ENCODE data around the gene EHBP1. TPM values are rescaled to one million over a fixed set of nuclear protein-coding genes. Genes with fewer than 3 reads are reported as not detected.

The EHBP1 gene
- total and polyA plus RNA-seq, 7 donors, result 3.9 to 20.2 (median 14.3) TPM

DNA sequence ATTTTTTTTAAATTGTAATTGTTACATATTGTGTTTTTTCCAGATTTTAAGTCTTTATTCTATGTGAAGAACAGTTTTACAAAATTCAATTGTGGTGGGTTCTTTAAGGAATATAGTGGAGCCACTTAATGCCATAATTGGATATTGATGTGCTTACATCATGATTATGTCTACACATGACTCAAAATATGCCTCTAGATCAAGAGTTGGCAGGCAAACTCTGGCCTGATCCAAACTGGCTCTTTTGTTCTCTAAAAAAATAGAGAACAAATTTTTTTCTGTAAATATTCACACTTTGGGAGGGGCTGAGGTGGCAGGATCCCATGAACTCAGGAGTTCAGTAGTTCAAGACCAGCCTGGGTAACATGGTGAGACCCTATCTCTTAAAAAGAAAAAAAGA lies 8.3 kb downstream of the EHBP1 start:
- no peaks in the 10 kb centered on the region for H3K9me3 ChIP-seq
- ATAC-seq (no peak), DNase-seq (no peak)
- H3K4me1 ChIP-seq, result peaks cover 14% of the 10 kb centered on the region
- H3K4me3 ChIP-seq, result no peak overlapping the region
- H3K27ac ChIP-seq, result no peak overlapping the region
- H3K27me3 ChIP-seq (ENCODE audit: insufficient read depth in 3 of 3, low read length in 2 of 3), result no peaks in the 10 kb centered on the region
- intact Hi-C loops (cut with DNase I), result no loop called here
- TF ChIP-seq, protein P1, sequence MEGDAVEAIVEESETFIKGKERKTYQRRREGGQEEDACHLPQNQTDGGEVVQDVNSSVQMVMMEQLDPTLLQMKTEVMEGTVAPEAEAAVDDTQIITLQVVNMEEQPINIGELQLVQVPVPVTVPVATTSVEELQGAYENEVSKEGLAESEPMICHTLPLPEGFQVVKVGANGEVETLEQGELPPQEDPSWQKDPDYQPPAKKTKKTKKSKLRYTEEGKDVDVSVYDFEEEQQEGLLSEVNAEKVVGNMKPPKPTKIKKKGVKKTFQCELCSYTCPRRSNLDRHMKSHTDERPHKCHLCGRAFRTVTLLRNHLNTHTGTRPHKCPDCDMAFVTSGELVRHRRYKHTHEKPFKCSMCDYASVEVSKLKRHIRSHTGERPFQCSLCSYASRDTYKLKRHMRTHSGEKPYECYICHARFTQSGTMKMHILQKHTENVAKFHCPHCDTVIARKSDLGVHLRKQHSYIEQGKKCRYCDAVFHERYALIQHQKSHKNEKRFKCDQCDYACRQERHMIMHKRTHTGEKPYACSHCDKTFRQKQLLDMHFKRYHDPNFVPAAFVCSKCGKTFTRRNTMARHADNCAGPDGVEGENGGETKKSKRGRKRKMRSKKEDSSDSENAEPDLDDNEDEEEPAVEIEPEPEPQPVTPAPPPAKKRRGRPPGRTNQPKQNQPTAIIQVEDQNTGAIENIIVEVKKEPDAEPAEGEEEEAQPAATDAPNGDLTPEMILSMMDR (IDR thresholded peaks at IDR 0.05), result no peak
- H3K36me3 ChIP-seq (ENCODE audit: insufficient read depth in 1 of 2, low read depth in 1 of 2), result no peaks in the 10 kb centered on the region

- Histone ChIP-seq H3K9me3 (no peaks in the 10 kb centered on the region), H3K4me1 (peaks cover 14% of the 10 kb centered on the region), H3K27ac (no peak overlapping the region), H3K27me3 (ENCODE audit: insufficient read depth in 3 of 3, low read length in 2 of 3) (no peaks in the 10 kb centered on the region), H3K36me3 (ENCODE audit: insufficient read depth in 1 of 2, low read depth in 1 of 2) (no peaks in the 10 kb centered on the region), H3K4me3 (no peak overlapping the region)
- DNase-seq (no peak), ATAC-seq (no peak)
- TF ChIP-seq, protein P1 (IDR thresholded peaks at IDR 0.05), result no peak
- 57 to 61% (median 60%) methylated on average over 4 of the region's 4 CpGs for WGBS, 3 donors
- intact Hi-C loops (cut with DNase I), result no loop called here
Measured at GRCh38 chr2:62716768-62717167, 11.3 kb downstream of the EHBP1 start.

DNA sequence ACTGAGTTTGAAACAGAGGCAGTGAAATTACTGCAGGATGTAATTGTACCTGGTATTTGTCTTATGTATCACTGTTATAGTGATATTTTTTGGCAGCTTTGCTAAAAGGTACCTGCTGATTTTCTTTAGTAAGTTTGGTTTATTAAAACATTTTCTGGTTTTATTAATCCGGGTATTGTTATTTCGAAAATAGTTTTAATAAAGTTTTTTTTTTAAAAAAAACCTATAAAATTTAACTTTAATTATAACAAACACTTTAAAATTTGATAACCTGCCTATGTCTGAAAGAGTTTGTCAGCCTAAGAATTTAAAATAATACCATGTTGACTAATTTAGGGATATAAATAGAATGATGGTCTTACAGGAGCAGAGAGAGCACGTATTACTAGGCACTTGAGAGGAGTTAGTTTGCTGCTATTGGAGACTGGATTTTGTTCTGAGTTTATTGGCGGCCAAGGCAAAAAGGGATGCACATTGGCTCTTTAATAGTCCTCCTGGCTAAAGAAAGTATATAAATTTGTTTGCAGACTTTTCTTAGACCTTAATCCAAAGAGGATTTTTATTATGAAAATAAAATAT lies 12.1 kb downstream of the EHBP1 start:
- Histone ChIP-seq H3K4me3 (no peak overlapping the region), H3K4me1 (peaks cover 14% of the 10 kb centered on the region), H3K9me3 (no peaks in the 10 kb centered on the region), H3K27me3 (ENCODE audit: insufficient read depth in 3 of 3, low read length in 2 of 3) (no peaks in the 10 kb centered on the region), H3K36me3 (ENCODE audit: insufficient read depth in 1 of 2, low read depth in 1 of 2) (no peaks in the 10 kb centered on the region), H3K27ac (no peak overlapping the region)
- TF ChIP-seq, protein P1 (IDR thresholded peaks at IDR 0.05), result no peak
- ATAC-seq (peak in 3 of 4 donors; percentile 51 to 87 (median 60)), DNase-seq (no peak)
- 65 to 74% (median 68%) methylated on average over 4 of the region's 4 CpGs for WGBS, 3 donors
- intact Hi-C loops (cut with DNase I), result no loop called here

DNA sequence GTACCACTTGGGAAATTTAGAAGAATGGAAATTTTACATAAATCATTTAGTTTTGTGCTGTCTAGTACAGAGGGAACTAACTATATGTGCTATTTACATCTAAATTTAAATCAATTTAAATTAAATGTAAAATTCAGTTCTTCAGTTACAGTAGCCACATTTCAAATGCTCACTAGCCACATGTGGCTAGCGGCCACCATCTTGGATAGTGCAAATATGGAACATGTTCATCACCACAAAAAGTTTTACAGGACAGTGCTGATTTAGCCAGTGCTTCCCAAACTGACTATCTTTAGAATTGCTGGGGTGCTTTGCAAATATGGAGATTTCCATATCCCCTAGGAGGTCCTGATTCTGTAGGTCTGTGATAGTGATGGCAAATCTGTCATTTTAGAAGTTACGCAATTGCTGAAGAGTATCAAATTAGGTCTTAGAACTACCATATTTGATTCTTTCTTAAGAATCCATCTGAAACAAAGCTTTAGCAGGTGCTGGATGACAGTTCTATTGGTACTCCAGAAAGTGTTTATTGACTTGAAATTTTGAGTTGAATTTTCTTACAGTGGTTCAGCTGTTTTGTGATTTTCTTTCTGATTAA lies 12.8 kb downstream of the EHBP1 start:
- ATAC-seq (no peak), DNase-seq (no peak)
- 97 to 100% (median 100%) methylated on average over 2 of the region's 2 CpGs for WGBS, 3 donors
- no peaks in the 10 kb centered on the region for H3K9me3 ChIP-seq
- TF ChIP-seq, protein P1 (IDR thresholded peaks at IDR 0.05), result no peak
- no peak overlapping the region for H3K4me3 ChIP-seq
- H3K27ac ChIP-seq, result no peak overlapping the region
- H3K36me3 ChIP-seq (ENCODE audit: insufficient read depth in 1 of 2, low read depth in 1 of 2), result no peaks in the 10 kb centered on the region
- peaks cover 14% of the 10 kb centered on the region for H3K4me1 ChIP-seq
- no peaks in the 10 kb centered on the region for H3K27me3 ChIP-seq (ENCODE audit: insufficient read depth in 3 of 3, low read length in 2 of 3)
- intact Hi-C loops (cut with DNase I), result no loop called here

DNA sequence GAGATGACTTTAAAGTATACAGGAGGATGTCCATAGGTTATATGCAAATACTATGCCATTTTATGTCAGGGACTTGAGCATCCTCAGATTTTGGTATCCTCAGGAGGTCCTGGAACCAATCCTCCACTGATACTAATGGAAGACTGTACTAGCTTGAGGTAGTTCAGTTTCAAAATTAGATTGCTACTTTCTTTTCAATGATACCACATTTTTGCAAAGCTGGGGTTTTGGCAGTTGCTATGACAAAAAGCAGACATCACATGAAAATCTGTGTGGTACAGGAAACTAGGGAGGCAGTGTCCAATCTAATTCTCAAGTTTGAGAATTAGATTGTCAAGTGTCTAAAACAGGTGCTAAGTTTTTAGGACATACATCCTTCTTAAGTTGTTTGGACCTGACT lies 14.2 kb downstream of the EHBP1 start:
- H3K36me3 ChIP-seq (ENCODE audit: insufficient read depth in 1 of 2, low read depth in 1 of 2), result no peaks in the 10 kb centered on the region
- intact Hi-C loops (cut with DNase I), result no loop called here
- DNase-seq (no peak), ATAC-seq (no peak)
- TF ChIP-seq, protein P1 (IDR thresholded peaks at IDR 0.05), result no peak
- no peak overlapping the region for H3K4me3 ChIP-seq
- no peak overlapping the region for H3K27ac ChIP-seq
- H3K27me3 ChIP-seq (ENCODE audit: insufficient read depth in 3 of 3, low read length in 2 of 3), result no peaks in the 10 kb centered on the region
- peaks cover 14% of the 10 kb centered on the region for H3K4me1 ChIP-seq
- no peaks in the 10 kb centered on the region for H3K9me3 ChIP-seq
